ENCODE data around the gene UBAC1. TPM values are rescaled to one million over a fixed set of nuclear protein-coding genes. Genes with fewer than 3 reads are reported as not detected.

The UBAC1 gene
- total and polyA plus RNA-seq, 4 donors: 16.2 to 115 (median 16.4) TPM

DNA sequence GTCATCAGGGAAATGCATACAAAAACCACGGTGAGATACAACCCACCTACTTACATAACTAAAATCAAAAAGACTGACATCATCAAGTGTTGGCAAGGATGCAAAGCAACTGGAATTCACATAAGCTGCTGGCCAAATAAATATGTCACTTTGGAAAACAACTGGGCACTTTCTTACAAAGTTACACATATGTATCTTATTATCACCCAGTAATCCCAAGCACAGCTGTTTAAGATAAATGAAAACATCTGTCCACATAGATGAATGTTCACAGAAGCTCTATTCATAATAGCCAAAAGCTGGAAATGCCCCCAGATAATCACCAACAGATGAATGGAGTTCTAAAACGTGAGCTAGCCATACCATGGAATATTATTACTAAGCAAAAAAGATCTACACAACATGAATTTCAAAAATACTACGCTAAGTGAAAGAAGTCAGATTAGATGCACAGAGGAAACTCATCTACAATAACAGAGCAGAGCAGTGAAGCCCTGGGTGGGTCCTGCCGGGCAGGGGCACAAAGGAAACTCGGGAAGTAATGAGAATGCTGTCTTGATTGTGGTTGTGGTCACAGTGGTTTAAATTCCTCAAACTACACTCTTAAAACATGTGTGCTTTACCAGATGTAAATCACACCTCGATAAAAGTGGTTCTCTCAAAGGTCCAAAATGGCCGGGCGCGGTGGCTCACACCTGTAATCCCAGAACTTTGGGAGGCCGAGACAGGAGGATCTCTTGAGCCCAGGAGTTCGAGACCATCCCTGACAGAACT is 62.4 kb downstream of the UBAC1 start:
- Histone ChIP-seq H3K4me3 (ENCODE audit: low read depth in 1 of 3, low read length in 3 of 3) (no peak overlapping the region), H3K36me3 (ENCODE audit: control insufficient read depth in 4 of 4, insufficient read depth in 3 of 4, low read depth in 1 of 4, low read length in 3 of 4) (no peaks in the 10 kb centered on the region), H3K27me3 (ENCODE audit: control insufficient read depth in 4 of 4, insufficient read depth in 4 of 4, low read length in 3 of 4) (no peaks in the 10 kb centered on the region), H3K4me1 (ENCODE audit: control insufficient read depth in 4 of 4, insufficient read depth in 4 of 4, low read length in 3 of 4) (no peaks in the 10 kb centered on the region), H3K9ac (ENCODE audit: low read depth in 1 of 2, low read length in 2 of 2) (no peak overlapping the region), H3K27ac (ENCODE audit: low read depth in 1 of 2, low read length in 2 of 2) (no peak overlapping the region), H3K9me3 (ENCODE audit: control insufficient read depth in 4 of 4, low read length in 3 of 4) (no peaks in the 10 kb centered on the region)
- 91% methylated on average over 11 of the region's 11 CpGs for WGBS
- no peak for TF ChIP-seq YY1 (IDR thresholded peaks at IDR 0.05)
- TF ChIP-seq FOXA2 (IDR thresholded peaks at IDR 0.05): no peak
- TF ChIP-seq NR2F2 (IDR thresholded peaks at IDR 0.05): no peak
- TF ChIP-seq HNF4A (conservative IDR thresholded peaks at IDR 0.05): no peak
- TF ChIP-seq RAD21 (IDR thresholded peaks at IDR 0.05): no peak
- TF ChIP-seq GABPA (IDR thresholded peaks at IDR 0.05 in 1 of 2, conservative IDR thresholded peaks at IDR 0.05 in 1 of 2): no peak
- no peak for TF ChIP-seq TAF1 (conservative IDR thresholded peaks at IDR 0.05)
- TF ChIP-seq JUND (IDR thresholded peaks at IDR 0.05): no peak
- TF ChIP-seq, protein P1, sequence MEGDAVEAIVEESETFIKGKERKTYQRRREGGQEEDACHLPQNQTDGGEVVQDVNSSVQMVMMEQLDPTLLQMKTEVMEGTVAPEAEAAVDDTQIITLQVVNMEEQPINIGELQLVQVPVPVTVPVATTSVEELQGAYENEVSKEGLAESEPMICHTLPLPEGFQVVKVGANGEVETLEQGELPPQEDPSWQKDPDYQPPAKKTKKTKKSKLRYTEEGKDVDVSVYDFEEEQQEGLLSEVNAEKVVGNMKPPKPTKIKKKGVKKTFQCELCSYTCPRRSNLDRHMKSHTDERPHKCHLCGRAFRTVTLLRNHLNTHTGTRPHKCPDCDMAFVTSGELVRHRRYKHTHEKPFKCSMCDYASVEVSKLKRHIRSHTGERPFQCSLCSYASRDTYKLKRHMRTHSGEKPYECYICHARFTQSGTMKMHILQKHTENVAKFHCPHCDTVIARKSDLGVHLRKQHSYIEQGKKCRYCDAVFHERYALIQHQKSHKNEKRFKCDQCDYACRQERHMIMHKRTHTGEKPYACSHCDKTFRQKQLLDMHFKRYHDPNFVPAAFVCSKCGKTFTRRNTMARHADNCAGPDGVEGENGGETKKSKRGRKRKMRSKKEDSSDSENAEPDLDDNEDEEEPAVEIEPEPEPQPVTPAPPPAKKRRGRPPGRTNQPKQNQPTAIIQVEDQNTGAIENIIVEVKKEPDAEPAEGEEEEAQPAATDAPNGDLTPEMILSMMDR (IDR thresholded peaks at IDR 0.05; ENCODE audit: low read depth, low read length, missing input control): no peak
- TF ChIP-seq, protein P2, sequence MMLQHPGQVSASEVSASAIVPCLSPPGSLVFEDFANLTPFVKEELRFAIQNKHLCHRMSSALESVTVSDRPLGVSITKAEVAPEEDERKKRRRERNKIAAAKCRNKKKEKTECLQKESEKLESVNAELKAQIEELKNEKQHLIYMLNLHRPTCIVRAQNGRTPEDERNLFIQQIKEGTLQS (IDR thresholded peaks at IDR 0.05): no peak
- TF ChIP-seq, protein P3, sequence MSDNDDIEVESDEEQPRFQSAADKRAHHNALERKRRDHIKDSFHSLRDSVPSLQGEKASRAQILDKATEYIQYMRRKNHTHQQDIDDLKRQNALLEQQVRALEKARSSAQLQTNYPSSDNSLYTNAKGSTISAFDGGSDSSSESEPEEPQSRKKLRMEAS (IDR thresholded peaks at IDR 0.05): no peak
- no peak for TF ChIP-seq FOXA1 (IDR thresholded peaks at IDR 0.05)
- TF ChIP-seq, protein P4, sequence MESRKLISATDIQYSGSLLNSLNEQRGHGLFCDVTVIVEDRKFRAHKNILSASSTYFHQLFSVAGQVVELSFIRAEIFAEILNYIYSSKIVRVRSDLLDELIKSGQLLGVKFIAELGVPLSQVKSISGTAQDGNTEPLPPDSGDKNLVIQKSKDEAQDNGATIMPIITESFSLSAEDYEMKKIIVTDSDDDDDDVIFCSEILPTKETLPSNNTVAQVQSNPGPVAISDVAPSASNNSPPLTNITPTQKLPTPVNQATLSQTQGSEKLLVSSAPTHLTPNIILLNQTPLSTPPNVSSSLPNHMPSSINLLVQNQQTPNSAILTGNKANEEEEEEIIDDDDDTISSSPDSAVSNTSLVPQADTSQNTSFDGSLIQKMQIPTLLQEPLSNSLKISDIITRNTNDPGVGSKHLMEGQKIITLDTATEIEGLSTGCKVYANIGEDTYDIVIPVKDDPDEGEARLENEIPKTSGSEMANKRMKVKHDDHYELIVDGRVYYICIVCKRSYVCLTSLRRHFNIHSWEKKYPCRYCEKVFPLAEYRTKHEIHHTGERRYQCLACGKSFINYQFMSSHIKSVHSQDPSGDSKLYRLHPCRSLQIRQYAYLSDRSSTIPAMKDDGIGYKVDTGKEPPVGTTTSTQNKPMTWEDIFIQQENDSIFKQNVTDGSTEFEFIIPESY (IDR thresholded peaks at IDR 0.05): no peak
- no peak for DNase-seq (ENCODE audit: low spot score)

DNA sequence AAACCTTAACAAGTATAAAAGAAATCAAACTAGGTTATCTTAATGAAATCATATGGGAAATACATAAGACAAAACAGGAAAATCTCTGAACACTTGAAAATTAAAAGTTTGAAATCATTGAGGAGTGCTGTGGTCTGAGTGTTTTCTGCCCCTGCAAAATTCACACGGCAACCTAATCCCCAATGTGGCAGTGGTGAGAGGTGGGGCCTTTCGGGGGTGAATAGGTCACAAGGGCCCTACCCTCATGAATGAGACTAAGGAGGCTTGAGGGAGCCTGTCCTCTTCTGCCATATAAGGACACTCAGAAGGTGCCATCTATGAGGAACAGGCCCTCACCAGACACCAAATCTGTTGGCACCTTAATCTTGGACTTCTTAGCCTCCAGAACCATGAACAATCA is 64.5 kb downstream of the UBAC1 start:
- Histone ChIP-seq H3K9ac (ENCODE audit: low read depth in 1 of 2, low read length in 2 of 2) (no peak overlapping the region), H3K4me1 (ENCODE audit: control insufficient read depth in 4 of 4, insufficient read depth in 4 of 4, low read length in 3 of 4) (no peaks in the 10 kb centered on the region), H3K27ac (ENCODE audit: low read depth in 1 of 2, low read length in 2 of 2) (no peak overlapping the region), H3K9me3 (ENCODE audit: control insufficient read depth in 4 of 4, low read length in 3 of 4) (no peaks in the 10 kb centered on the region), H3K4me3 (ENCODE audit: low read depth in 1 of 3, low read length in 3 of 3) (no peak overlapping the region), H3K36me3 (ENCODE audit: control insufficient read depth in 4 of 4, insufficient read depth in 3 of 4, low read depth in 1 of 4, low read length in 3 of 4) (no peaks in the 10 kb centered on the region), H3K27me3 (ENCODE audit: control insufficient read depth in 4 of 4, insufficient read depth in 4 of 4, low read length in 3 of 4) (no peaks in the 10 kb centered on the region)
- WGBS: 95% methylated on average over 2 of the region's 2 CpGs
- DNase-seq (ENCODE audit: low spot score): no peak
- TF ChIP-seq, protein P5, sequence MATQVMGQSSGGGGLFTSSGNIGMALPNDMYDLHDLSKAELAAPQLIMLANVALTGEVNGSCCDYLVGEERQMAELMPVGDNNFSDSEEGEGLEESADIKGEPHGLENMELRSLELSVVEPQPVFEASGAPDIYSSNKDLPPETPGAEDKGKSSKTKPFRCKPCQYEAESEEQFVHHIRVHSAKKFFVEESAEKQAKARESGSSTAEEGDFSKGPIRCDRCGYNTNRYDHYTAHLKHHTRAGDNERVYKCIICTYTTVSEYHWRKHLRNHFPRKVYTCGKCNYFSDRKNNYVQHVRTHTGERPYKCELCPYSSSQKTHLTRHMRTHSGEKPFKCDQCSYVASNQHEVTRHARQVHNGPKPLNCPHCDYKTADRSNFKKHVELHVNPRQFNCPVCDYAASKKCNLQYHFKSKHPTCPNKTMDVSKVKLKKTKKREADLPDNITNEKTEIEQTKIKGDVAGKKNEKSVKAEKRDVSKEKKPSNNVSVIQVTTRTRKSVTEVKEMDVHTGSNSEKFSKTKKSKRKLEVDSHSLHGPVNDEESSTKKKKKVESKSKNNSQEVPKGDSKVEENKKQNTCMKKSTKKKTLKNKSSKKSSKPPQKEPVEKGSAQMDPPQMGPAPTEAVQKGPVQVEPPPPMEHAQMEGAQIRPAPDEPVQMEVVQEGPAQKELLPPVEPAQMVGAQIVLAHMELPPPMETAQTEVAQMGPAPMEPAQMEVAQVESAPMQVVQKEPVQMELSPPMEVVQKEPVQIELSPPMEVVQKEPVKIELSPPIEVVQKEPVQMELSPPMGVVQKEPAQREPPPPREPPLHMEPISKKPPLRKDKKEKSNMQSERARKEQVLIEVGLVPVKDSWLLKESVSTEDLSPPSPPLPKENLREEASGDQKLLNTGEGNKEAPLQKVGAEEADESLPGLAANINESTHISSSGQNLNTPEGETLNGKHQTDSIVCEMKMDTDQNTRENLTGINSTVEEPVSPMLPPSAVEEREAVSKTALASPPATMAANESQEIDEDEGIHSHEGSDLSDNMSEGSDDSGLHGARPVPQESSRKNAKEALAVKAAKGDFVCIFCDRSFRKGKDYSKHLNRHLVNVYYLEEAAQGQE (IDR thresholded peaks at IDR 0.05): no peak
- TF ChIP-seq, protein P3 (IDR thresholded peaks at IDR 0.05): no peak
- no peak for TF ChIP-seq GABPA (IDR thresholded peaks at IDR 0.05 in 1 of 2, conservative IDR thresholded peaks at IDR 0.05 in 1 of 2)
- TF ChIP-seq, protein P1 (IDR thresholded peaks at IDR 0.05; ENCODE audit: low read depth, low read length, missing input control): no peak
- TF ChIP-seq JUND (IDR thresholded peaks at IDR 0.05): no peak
- TF ChIP-seq HNF4G (IDR thresholded peaks at IDR 0.05): no peak
- TF ChIP-seq HNF4A (conservative IDR thresholded peaks at IDR 0.05): no peak
- TF ChIP-seq SP1 (IDR thresholded peaks at IDR 0.05): no peak
- TF ChIP-seq, protein P2 (IDR thresholded peaks at IDR 0.05): no peak
- no peak for TF ChIP-seq FOXA2 (IDR thresholded peaks at IDR 0.05)
- no peak for TF ChIP-seq TAF1 (conservative IDR thresholded peaks at IDR 0.05)
- no peak for TF ChIP-seq RXRA (IDR thresholded peaks at IDR 0.05)
- no peak for TF ChIP-seq RAD21 (IDR thresholded peaks at IDR 0.05)
- TF ChIP-seq NR2F2 (IDR thresholded peaks at IDR 0.05): no peak
- TF ChIP-seq YY1 (IDR thresholded peaks at IDR 0.05): no peak

Measured in liver (tissue), 9 donors.